Measurements from ENCODE around the gene DNAH14. TPM values are rescaled to one million over a fixed set of nuclear protein-coding genes. Genes with fewer than 3 reads are reported as not detected.

Gene DNAH14
- polyA plus RNA-seq, 2 of the 4 experiments (the other 2 are of a cell fraction) = 15.9 to 35.8 TPM

DNA sequence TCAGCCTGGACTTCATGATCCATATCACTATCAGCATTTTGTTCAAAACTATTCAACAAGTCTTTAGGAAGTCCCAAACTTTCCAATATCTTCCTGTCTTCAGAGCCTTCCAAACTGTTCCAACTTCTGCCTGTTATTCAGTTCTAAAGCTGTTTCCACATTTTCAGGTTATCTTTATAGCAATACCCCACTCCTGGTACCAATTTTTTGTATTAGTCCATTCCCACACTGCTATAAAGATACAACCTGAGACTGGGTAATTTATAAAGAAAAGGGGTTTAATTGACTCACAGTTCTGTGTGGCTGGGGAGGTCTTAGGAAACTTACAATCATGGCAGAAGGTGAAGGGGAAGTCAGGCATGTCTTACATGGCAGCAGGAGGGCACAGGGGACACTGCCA is 18.3 kb upstream of the DNAH14 start (continued):
- TF ChIP-seq, protein P1, sequence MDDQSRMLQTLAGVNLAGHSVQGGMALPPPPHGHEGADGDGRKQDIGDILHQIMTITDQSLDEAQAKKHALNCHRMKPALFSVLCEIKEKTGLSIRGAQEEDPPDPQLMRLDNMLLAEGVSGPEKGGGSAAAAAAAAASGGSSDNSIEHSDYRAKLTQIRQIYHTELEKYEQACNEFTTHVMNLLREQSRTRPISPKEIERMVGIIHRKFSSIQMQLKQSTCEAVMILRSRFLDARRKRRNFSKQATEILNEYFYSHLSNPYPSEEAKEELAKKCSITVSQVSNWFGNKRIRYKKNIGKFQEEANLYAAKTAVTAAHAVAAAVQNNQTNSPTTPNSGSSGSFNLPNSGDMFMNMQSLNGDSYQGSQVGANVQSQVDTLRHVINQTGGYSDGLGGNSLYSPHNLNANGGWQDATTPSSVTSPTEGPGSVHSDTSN (IDR thresholded peaks at IDR 0.05) = no peak
- TF ChIP-seq CBX2 (IDR thresholded peaks at IDR 0.05; ENCODE audit: borderline replicate concordance, low read depth) = no peak

- DNase-seq (ENCODE audit: low read depth in 1 of 2, low spot score in 1 of 2) (no peak), FAIRE-seq (no peak), ATAC-seq (no peak)
- Histone ChIP-seq H3K4me3 (no peak overlapping the region), H3K9me3 (peaks cover 14% of the 10 kb centered on the region), H3K27ac (no peak overlapping the region), H3K4me2 (no peak overlapping the region), H3K4me1 (no peaks in the 10 kb centered on the region)
- ChIA-PET POLR2A (no interaction called here), CTCF (interaction anchor here (0.9 to 3.4 kb wide), 5 partner anchors 8 to 401 kb away, joined by 3 to 13 read pairs (median 4); no protein-coding TSS in a partner anchor)
- TF ChIP-seq HOXB13 (CRISPR knock-in tag; IDR thresholded peaks at IDR 0.05; ENCODE audit: low read depth) (no peak), CTCF (IDR thresholded peaks at IDR 0.05) (no peak), MYC (IDR thresholded peaks at IDR 0.05; ENCODE audit: borderline replicate concordance, low read length) (no peak)
- WGBS (ENCODE audit: missing lambda C conversion rate) = 30% methylated on average over 1 of the region's 1 CpG
Observed at GRCh38 chr1:224914292-224914900, 15.1 kb upstream of the DNAH14 start.

GRCh38 chr1:224919508-224919907 is 10.0 kb upstream of the DNAH14 start:
- Histone ChIP-seq H3K9me3 (no peaks in the 10 kb centered on the region), H3K27ac (no peak overlapping the region), H3K4me1 (no peaks in the 10 kb centered on the region), H3K4me3 (no peak overlapping the region), H3K4me2 (no peak overlapping the region; the same call in 2 of the 3 replicates)
- TF ChIP-seq ZSCAN20 (CRISPR knock-in tag; IDR thresholded peaks at IDR 0.05) (no peak), FOXS1 (CRISPR knock-in tag; IDR thresholded peaks at IDR 0.05) (no peak), E2F6 (IDR thresholded peaks at IDR 0.05; ENCODE audit: borderline replicate concordance, low read depth) (no peak), NPAS2 (CRISPR knock-in tag; IDR thresholded peaks at IDR 0.05; ENCODE audit: borderline replicate concordance) (no peak), CHD4 (IDR thresholded peaks at IDR 0.05; ENCODE audit: borderline replicate concordance) (no peak), SMC3 (IDR thresholded peaks at IDR 0.05) (no peak), ZFP36 (IDR thresholded peaks at IDR 0.05; ENCODE audit: borderline replicate concordance, partially characterized antibody) (no peak), KDM5A (IDR thresholded peaks at IDR 0.05) (no peak), FOSL2 (IDR thresholded peaks at IDR 0.05) (no peak), FOSL2 (CRISPR knock-in tag; IDR thresholded peaks at IDR 0.05) (no peak), FOSB (CRISPR knock-in tag; IDR thresholded peaks at IDR 0.05) (no peak), POLR2A (IDR thresholded peaks at IDR 0.05; ENCODE audit: low read length) (no peak)
- DNase-seq (ENCODE audit: low read depth in 1 of 2, low spot score in 1 of 2) = no peak
- ATAC-seq = no peak
- ChIA-PET CTCF (interaction anchor here (1.4 kb wide), 1 partner anchor 406 kb away, joined by 5 read pairs; no protein-coding TSS in a partner anchor), POLR2A (no interaction called here)
- no peak for FAIRE-seq
- 78% methylated on average over 4 of the region's 4 CpGs for WGBS (ENCODE audit: missing lambda C conversion rate)

- FAIRE-seq = no peak
- CTCF ChIA-PET = interaction anchor here (1.1 to 1.4 kb wide), 2 partner anchors 277 to 407 kb away, joined by 4 to 5 read pairs; no protein-coding TSS in a partner anchor
Observed at GRCh38 chr1:224920930-224921329, 8.5 kb upstream of the DNAH14 start.

More at GRCh38 chr1:224920930-224921329, 8.5 kb upstream of the DNAH14 start:
- ATAC-seq = no peak
- no peak overlapping the region for H3K4me3 ChIP-seq
- H3K27ac ChIP-seq = no peak overlapping the region
- DNase-seq (ENCODE audit: low read depth in 1 of 2, low spot score in 1 of 2) = no peak
- no peaks in the 10 kb centered on the region for H3K9me3 ChIP-seq
- no peak for TF ChIP-seq CTCF (IDR thresholded peaks at IDR 0.05)
- no peak for TF ChIP-seq RFX5 (IDR thresholded peaks at IDR 0.05)
- no peak for TF ChIP-seq PHF8 (IDR thresholded peaks at IDR 0.05; ENCODE audit: borderline replicate concordance, low read depth)
- TF ChIP-seq HOXB5 (CRISPR knock-in tag; IDR thresholded peaks at IDR 0.05) = no peak
- no peaks in the 10 kb centered on the region for H3K4me1 ChIP-seq
- POLR2A ChIA-PET = no interaction called here
- H3K4me2 ChIP-seq = no peak overlapping the region

Data from A549 (cell line).